HG02870 (cell line): Measurements from ENCODE around the gene HOXB3.

Source experiments
- ATAC-seq: cut with Tn5 transposase; IDR thresholded peaks from one replicate; pipeline ENCODE4 v1.9.1; 2021; ENCODE audit warnings: mild to moderate bottlenecking, moderate library complexity; ENCODE audit not compliant: unreplicated experiment

Gene HOXB3

GRCh38 chr17:48613862-48614694 lies 24.0 kb upstream of the HOXB3 start:
- ATAC-seq: no peak

GRCh38 chr17:48612854-48613691 lies 23.0 kb upstream of the HOXB3 start:
- no peak for ATAC-seq

DNA sequence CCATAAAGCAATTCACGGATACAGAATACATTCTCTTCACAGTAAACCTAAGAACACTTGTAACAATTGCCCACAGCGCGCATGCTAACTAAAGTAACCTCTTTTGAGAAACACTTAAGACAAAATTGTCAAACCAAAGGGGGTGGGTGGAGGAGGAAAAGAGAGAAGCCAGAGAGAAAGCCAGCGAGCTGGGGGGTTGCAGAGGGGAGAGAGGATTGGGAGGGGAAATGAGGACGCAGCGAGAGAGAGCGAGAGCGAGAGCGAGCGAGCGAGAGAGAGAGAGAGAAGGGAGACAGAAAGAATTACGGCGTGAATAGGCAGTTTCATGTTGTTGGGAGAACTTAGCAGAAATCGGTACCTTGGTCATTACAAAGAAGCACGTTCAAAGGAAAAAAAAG lies 22.4 kb upstream of the HOXB3 start:
- ATAC-seq: no peak

- ATAC-seq: no peak
Observed at GRCh38 chr17:48611681-48612455, 21.8 kb upstream of the HOXB3 start.

GRCh38 chr17:48611213-48611612 lies 21.2 kb upstream of the HOXB3 start:
- ATAC-seq: no peak

DNA sequence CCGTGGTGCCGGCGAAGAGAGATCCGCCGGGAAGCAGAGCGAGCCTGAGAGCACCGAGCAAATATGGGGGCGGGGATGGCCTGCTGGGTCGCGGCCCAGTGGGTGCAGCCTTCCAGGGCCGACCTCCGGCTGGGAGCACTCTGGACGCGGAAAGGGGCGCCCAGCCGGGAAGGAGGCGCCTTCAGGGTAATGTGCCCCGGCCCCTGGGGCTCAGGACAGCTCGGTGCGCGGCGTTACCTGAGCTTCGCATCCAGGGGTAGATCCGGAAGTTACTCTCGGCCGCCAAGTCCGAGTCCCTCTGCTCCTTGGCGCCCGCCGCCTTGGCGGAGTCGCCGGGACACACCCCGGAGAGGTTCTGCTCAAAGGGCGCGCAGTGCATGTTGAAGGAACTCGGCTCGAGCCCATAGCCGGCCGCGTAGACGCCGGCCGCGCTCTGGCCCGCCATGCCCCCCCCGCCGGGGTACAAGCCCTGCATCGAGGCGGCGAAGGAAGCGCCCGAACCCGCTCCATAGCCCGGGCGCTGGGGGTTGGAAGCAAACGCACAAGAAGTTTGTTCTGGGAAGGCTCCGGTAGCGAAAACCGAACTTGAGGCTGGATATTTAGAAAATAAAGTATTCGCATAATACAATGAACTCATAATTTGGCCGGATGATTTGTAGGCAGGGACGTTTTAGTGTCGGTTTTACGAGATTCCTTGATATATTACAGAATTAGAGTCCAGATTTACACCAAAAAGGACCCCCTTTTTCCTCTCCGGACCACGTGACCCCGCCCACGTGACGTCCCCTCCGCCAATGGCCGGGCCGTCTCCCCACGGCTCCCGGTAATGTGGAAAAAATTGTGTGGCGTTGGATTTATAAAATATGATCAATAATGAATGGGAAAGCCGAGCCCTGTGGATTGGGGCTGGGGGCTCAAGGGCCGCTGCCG lies 20.5 kb upstream of the HOXB3 start, which contains the start of gene HOXB7:
HOXB7 (minus strand) TSS at position 736 of the 930 bp plus-strand sequence; CDS start at position 637, 99 bp downstream.
- ATAC-seq: no peak

DNA sequence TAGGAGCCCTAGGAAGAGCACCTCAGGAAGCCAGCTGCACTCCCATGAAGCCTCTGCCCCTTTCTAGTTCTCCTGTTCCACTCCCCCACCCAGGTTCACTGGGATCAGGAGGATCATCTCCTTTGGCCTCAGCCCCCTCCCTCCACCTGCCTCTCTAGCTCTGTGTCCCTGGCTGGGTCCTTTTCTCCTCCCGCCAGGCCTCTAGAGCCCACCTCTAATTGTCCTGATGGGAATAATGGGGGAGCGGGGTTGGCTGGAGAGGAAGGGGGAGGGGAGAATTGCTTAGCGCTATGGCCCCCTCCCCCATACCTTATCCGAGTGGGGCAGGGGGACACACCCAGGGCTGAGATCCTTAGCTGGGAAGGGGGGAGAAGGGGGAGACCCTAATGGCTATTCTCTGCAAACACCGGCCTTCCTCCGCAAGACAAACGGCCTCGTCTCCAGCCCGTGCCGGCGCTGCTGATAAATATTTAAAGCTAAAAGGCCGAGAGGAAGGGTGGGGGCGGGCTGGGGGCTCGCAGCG lies 19.8 kb upstream of the HOXB3 start:
- ATAC-seq: no peak

GRCh38 chr17:48609033-48609432 lies 19.0 kb upstream of the HOXB3 start:
- ATAC-seq: no peak

- ATAC-seq: no peak
Observed at GRCh38 chr17:48608494-48608834, 18.4 kb upstream of the HOXB3 start.

GRCh38 chr17:48606892-48607614 lies 17.0 kb upstream of the HOXB3 start:
- ATAC-seq: no peak

DNA sequence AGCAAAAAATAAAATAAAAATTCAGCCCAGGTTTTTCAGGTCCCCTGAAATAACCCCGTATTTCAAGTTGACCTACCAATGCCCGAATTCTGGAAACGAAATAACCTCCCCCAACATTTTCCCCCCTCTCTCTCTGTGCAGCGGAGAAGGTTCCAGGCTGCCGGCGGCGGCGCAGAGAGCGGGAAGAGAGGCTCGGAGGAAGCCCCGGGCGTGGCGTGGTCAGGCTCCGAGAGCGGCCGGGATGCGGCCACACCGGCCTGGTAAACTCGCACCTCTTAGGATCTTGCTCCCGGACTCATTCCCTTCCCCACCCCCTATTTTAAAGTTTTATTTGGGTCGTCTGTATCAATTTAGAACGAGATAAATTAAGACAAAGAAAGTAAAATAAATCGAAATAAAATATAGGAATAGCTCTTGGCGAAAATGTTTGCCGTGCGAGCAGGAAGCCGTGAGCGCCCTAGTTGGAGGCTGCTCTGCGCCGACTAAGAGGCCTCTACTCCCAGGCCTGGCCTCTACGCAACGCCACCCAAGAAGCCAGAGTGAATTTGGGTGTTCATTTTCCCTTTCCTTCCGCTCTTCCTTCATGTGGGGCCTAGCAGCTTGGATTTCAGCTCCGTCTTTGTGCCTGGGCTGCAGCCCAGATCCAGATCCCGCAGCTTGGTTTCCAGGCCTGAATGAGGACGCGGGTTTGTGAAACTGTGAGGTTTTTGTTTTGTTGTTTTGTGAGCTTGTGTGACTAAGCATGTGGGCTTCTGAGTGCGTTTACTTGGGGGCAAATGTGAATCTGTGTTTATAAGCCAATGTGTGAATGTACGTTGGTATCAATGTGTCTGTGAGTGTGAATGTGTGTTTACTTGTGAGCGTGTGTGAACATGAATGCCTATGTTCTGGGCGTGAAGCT lies 16.2 kb upstream of the HOXB3 start:
- no peak for ATAC-seq

- no peak for ATAC-seq
Observed at GRCh38 chr17:48605409-48605919, 15.4 kb upstream of the HOXB3 start.

DNA sequence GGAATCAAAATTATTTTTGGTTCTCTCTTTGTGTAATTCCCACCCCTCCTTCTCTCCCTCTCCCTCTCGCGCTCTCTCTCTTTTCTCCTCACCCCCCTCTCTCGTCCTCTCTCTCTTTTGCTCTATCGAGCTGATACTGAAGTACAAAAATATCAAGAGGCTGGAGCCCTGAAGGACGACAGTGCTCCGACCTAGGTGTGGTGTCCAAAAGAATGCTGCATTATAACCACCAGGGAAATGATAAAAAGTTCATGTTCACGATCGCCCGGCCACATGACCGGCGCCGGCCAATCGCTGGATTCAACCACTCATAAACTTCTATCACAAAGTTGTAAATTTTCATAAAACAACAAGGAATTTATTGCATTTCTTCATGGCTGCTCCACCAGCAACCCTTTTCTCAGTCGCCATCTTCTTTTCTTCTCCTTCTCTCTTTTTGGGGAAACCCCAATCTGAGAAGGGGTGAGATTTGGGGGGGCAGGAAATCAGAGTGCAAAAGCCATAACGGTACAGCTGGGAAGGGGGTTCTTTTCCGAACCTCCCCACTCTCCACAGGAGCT lies 14.8 kb upstream of the HOXB3 start, which contains the start of gene HOXB6:
HOXB6 (minus strand) TSS at position 217 of the 560 bp plus-strand sequence. CDS start 6,836 bp downstream, outside the sequence.
- no peak for ATAC-seq

DNA sequence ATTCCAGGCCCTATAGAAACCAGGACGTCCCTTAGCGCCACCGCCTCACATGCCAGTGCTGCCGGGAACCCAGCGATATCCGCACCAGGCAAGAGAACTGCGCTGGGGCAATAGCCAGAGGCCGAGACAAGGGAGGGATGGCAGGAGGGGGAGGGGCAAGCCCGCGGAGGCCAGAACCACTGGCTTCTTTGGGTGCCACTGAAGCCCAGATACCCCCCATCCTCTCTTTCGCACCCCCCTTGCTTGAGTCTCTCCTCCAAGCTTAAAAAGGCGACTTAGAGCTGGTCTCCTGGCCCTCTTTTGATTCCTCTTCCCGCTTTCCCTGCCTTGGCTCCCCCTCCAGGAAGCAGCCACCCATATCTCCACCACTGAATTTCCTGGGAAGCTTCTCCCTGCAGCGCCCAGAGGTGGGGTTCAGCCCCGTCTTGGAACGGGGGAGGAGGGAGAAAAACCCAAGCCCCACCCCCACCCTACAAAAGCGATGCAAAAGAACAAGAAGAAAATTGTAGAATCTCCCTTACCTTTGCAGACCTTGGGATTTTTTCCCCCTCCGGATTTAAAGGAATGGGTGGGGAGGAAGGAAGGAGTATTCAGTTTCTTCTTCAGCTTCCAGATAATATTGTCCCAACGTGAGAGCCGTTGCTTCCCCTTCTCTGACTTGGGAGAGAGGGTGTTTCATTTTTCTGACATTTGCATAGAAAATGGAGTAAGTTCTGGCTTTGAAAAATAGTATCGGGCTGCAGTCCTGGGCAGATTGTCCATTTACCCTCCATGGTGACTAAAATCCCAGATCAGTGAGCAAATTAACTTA lies 14.1 kb upstream of the HOXB3 start:
- ATAC-seq: no peak

- ATAC-seq: no peak
Observed at GRCh38 chr17:48601539-48602425, 11.7 kb upstream of the HOXB3 start.

DNA sequence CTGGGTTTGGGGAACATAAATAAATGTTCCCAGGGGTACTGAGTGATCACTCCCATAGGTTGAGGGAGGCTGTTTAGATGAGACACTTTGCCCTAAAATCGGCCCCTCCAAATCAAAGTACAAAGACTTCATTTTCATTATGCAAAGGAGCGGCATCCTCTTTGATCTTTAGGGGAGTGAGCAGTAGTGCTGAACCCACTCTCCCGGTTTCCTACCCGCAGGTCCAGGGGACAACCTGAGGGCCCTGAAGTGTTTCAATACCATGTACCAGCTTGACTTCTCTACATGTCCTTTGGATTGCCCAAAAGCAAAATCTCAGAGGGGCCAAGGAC lies 11.1 kb upstream of the HOXB3 start:
- no peak for ATAC-seq
